A673 (cell line): Measurements from ENCODE around the gene RGPD8. TPM values are rescaled to one million over a fixed set of nuclear protein-coding genes. Genes with fewer than 3 reads are reported as not detected.

Experiments used
- BruUV-seq: library from RNA; stranded (reverse); fragments of 400-500 nt; replicated peaks from 2 replicates; lab custom pipeline; 2021; lab: Mats Ljungman, UMichigan
- CTCF ChIA-PET: fragments of 300-600 bp; sonication (Branson Sonifier 250); formaldehyde crosslinking; loops from one replicate; lab custom pipeline; 2022; ENCODE audit warnings: antibody characterized with exemption; lab: Charles Lee
- POLR2A ChIA-PET: fragments of 300-600 bp; sonication (Branson Sonifier 250); formaldehyde crosslinking; loops from one replicate; lab custom pipeline; 2022; ENCODE audit warnings: antibody characterized with exemption; ENCODE audit not compliant: low non-redundant PET; lab: Charles Lee
- DNase-seq: peaks from one replicate; pipeline ENCODE4 v3.0.0-alpha.2; 2015; ENCODE audit warnings: low spot score
- H3K27ac ChIP-seq: fragments of 200-600 bp; sonication (generic); 2 replicates; pipeline ENCODE4 v1.5.1; 2016; ENCODE audit warnings: mixed run types, low read depth, mild to moderate bottlenecking, mixed read lengths, antibody characterized with exemption, low read length; ENCODE audit not compliant: poor library complexity, severe bottlenecking
- H3K27me3 ChIP-seq: fragments of 200-600 bp; sonication (generic); replicated peaks from 2 replicates; pipeline ENCODE4 v1.6.1; 2017; ENCODE audit warnings: mixed run types, low read depth, mild to moderate bottlenecking, mixed read lengths, antibody characterized with exemption, low read length; ENCODE audit not compliant: insufficient read depth, poor library complexity
- H3K36me3 ChIP-seq: fragments of 200-600 bp; sonication (generic); 2 replicates; pipeline ENCODE4 v1.6.1; 2016; ENCODE audit warnings: mixed run types, mild to moderate bottlenecking, mixed read lengths, antibody characterized with exemption, low read length; ENCODE audit not compliant: insufficient read depth, poor library complexity, severe bottlenecking
- H3K4me1 ChIP-seq: fragments of 200-600 bp; sonication (generic); 2 replicates; pipeline ENCODE4 v1.6.1; 2017; ENCODE audit warnings: mixed run types, mild to moderate bottlenecking, mixed read lengths, antibody characterized with exemption, low read length; ENCODE audit not compliant: insufficient read depth, poor library complexity, severe bottlenecking
- H3K4me3 ChIP-seq: fragments of 200-600 bp; sonication (generic); 2 replicates; pipeline ENCODE4 v1.5.1; 2016; ENCODE audit warnings: low read depth, mixed run types, mild to moderate bottlenecking, mixed read lengths, low read length; ENCODE audit not compliant: poor library complexity, severe bottlenecking
- H3K9me3 ChIP-seq: fragments of 200-600 bp; sonication (generic); 2 replicates; pipeline ENCODE4 v1.6.1; 2016; ENCODE audit warnings: mixed run types, low read depth, mild to moderate bottlenecking, mixed read lengths, antibody characterized with exemption, low read length; ENCODE audit not compliant: poor library complexity, severe bottlenecking
- CTCF ChIP-seq: fragments of 300-800, 200-600 bp; sonication (generic); conservative IDR thresholded peaks from 2 replicates; pipeline ENCODE4 v1.5.1; 2017; ENCODE audit warnings: low read depth, mild to moderate bottlenecking, antibody characterized with exemption, low read length, moderate library complexity, mixed read lengths
- EZH2 ChIP-seq: fragments of 200-600 bp; sonication (generic); IDR thresholded peaks from 2 replicates; pipeline ENCODE4 v1.6.1; 2017; ENCODE audit warnings: borderline replicate concordance, low read depth, mild to moderate bottlenecking, mixed read lengths, antibody characterized with exemption, low read length; ENCODE audit not compliant: poor library complexity, severe bottlenecking
- intact Hi-C: fragments of 100-400 bp; cut with micrococcal nuclease; formaldehyde crosslinking; loops from one replicate; pipeline ENCODE4 v1.10.0; 2022; ENCODE audit not compliant: unreplicated experiment
- total RNA-seq: library from RNA; stranded (reverse); gene quantifications from 2 replicates; pipeline ENCODE4 v1.2.3, GENCODE V29; 2021

The RGPD8 gene
- total RNA-seq, 1 experiment from 2014 or later = 19.9 TPM

- Histone ChIP-seq H3K27me3 (no peaks in the 10 kb centered on the region), H3K36me3 (no peaks in the 10 kb centered on the region), H3K4me1 (no peaks in the 10 kb centered on the region), H3K9me3 (no peaks in the 10 kb centered on the region), H3K4me3 (no peak overlapping the region), H3K27ac (no peak overlapping the region)
- no TSS peak for BruUV-seq
- CTCF ChIA-PET = interaction anchor here (0.6 kb wide), 1 partner anchor 322 kb away, joined by 3 read pairs; no protein-coding TSS in a partner anchor
- intact Hi-C loops = no loop called here
- peak; percentile 14 for DNase-seq
- POLR2A ChIA-PET = no interaction called here
- TF ChIP-seq CTCF = peak; percentile 42
- TF ChIP-seq EZH2 = no peak
Observed at GRCh38 chr2:112465382-112465781, 31.9 kb upstream of the RGPD8 start.

- TF ChIP-seq CTCF = no peak
- no peak for TF ChIP-seq EZH2
- no peaks in the 10 kb centered on the region for H3K9me3 ChIP-seq
- H3K4me1 ChIP-seq = no peaks in the 10 kb centered on the region
- ChIA-PET CTCF (no interaction called here), POLR2A (no interaction called here)
- no peaks in the 10 kb centered on the region for H3K27me3 ChIP-seq
- no peak for DNase-seq
- H3K36me3 ChIP-seq = no peaks in the 10 kb centered on the region
- no TSS peak for BruUV-seq
- H3K4me3 ChIP-seq = no peak overlapping the region
- intact Hi-C loops = no loop called here
- H3K27ac ChIP-seq = no peak overlapping the region
Observed at GRCh38 chr2:112463256-112463655, 29.8 kb upstream of the RGPD8 start.

GRCh38 chr2:112462178-112462577 lies 28.7 kb upstream of the RGPD8 start:
- no TSS peak for BruUV-seq
- POLR2A ChIA-PET = interaction anchor here (0.6 kb wide), 1 partner anchor 12 kb away, joined by 3 read pairs; no protein-coding TSS in a partner anchor
- intact Hi-C loops = no loop called here

More at GRCh38 chr2:112462178-112462577, 28.7 kb upstream of the RGPD8 start:
- CTCF ChIA-PET = no interaction called here
- no peak for DNase-seq
- Histone ChIP-seq H3K4me1 (no peaks in the 10 kb centered on the region), H3K9me3 (no peaks in the 10 kb centered on the region), H3K27ac (no peak overlapping the region), H3K27me3 (no peaks in the 10 kb centered on the region), H3K4me3 (no peak overlapping the region), H3K36me3 (no peaks in the 10 kb centered on the region)
- TF ChIP-seq CTCF = no peak
- no peak for TF ChIP-seq EZH2
